Thymus (tissue), 11 donors: ENCODE measurements around the gene FARS2. TPM values are rescaled to one million over a fixed set of nuclear protein-coding genes. Genes with fewer than 3 reads are reported as not detected.

Experiments used
- DNase-seq, 9 donors: peaks; one replicate each; pipeline ENCODE4 v3.0.0-alpha.2; 2013; ENCODE audit warnings: low spot score in 9 of 9, low read depth in 6 of 9, missing footprints in 1 of 9
- H3K27ac ChIP-seq, 2 donors: one replicate each; pipeline ENCODE4 v1.5.1; 2013; ENCODE audit warnings: control low read depth in 1 of 2, low read depth in 1 of 2, low read length in 1 of 2, mild to moderate bottlenecking in 1 of 2, moderate library complexity in 1 of 2
- H3K27me3 ChIP-seq, 2 donors: one replicate each; pipeline ENCODE4 v1.5.1; 2013; ENCODE audit warnings: low read length in 1 of 2; ENCODE audit not compliant: control insufficient read depth in 2 of 2, insufficient read depth in 1 of 2
- H3K36me3 ChIP-seq, 2 donors: one replicate each; pipeline ENCODE4 v1.5.1; 2013; ENCODE audit warnings: low read length in 1 of 2, mild to moderate bottlenecking in 1 of 2, moderate library complexity in 1 of 2; ENCODE audit not compliant: control insufficient read depth in 2 of 2, insufficient read depth in 2 of 2
- H3K4me1 ChIP-seq, 2 donors: one replicate each; pipeline ENCODE4 v1.5.1; 2013; ENCODE audit warnings: low read length in 2 of 2; ENCODE audit not compliant: control insufficient read depth in 2 of 2, insufficient read depth in 2 of 2
- H3K4me3 ChIP-seq, 2 donors: one replicate each; pipeline ENCODE4 v1.5.1; 2013; ENCODE audit warnings: low read length in 2 of 2, control low read depth in 1 of 2, mild to moderate bottlenecking in 1 of 2
- H3K9me3 ChIP-seq, 2 donors: one replicate each; pipeline ENCODE4 v1.5.1; 2013; ENCODE audit warnings: low read length in 1 of 2, mild to moderate bottlenecking in 1 of 2; ENCODE audit not compliant: control insufficient read depth in 2 of 2, insufficient read depth in 1 of 2
- WGBS: extraction: QIAGEN DNeasy Blood & Tissue Kit; methylation state at CpG from one replicate; pipeline ENCODE4 v1.1.7; 2013; 5-methylcytosine and 5-hydroxymethylcytosine counted together
- polyA plus RNA-seq: library from polyadenylated mRNA; stranded (reverse); fragments of 200-250 nt; gene quantifications from one replicate; pipeline ENCODE4 v1.2.3, GENCODE V29; 2013
- total RNA-seq: library from RNA; stranded (reverse); fragments of 120-200 nt; gene quantifications from one replicate; pipeline ENCODE4 v1.2.4, GENCODE V29; 2013
- donor health status: healthy.

The FARS2 gene
- total and polyA plus RNA-seq, 2 donors = 10.5 to 23.2 TPM

- Histone ChIP-seq H3K36me3 (no peaks in the 10 kb centered on the region), H3K9me3 (no peaks in the 10 kb centered on the region), H3K27ac (no peak overlapping the region), H3K4me1 (peaks cover 0 to 2% of the 10 kb centered on the region in 2 donors), H3K27me3 (no peaks in the 10 kb centered on the region), H3K4me3 (no peak overlapping the region)
- no peak for DNase-seq
- 100% methylated on average over 1 of the region's 1 CpG for WGBS
Measured at GRCh38 chr6:5490501-5491069, 229.3 kb downstream of the FARS2 start.

GRCh38 chr6:5492356-5492755 is 231.0 kb downstream of the FARS2 start:
- whole genome bisulfite sequencing = 96% methylated on average over 2 of the region's 2 CpGs
- no peaks in the 10 kb centered on the region for H3K36me3 ChIP-seq
- no peaks in the 10 kb centered on the region for H3K4me1 ChIP-seq
- H3K9me3 ChIP-seq = no peaks in the 10 kb centered on the region
- H3K27ac ChIP-seq = no peak overlapping the region
- no peaks in the 10 kb centered on the region for H3K27me3 ChIP-seq
- DNase-seq = no peak
- H3K4me3 ChIP-seq = no peak overlapping the region

- H3K4me3 ChIP-seq = no peak overlapping the region
- H3K4me1 ChIP-seq = no peaks in the 10 kb centered on the region
- WGBS = 95% methylated on average over 2 of the region's 2 CpGs
- H3K27ac ChIP-seq = no peak overlapping the region
- no peak for DNase-seq
- H3K9me3 ChIP-seq = no peaks in the 10 kb centered on the region
- H3K27me3 ChIP-seq = no peaks in the 10 kb centered on the region
- no peaks in the 10 kb centered on the region for H3K36me3 ChIP-seq
Measured at GRCh38 chr6:5493806-5494205, 232.5 kb downstream of the FARS2 start.

GRCh38 chr6:5497896-5498578 is 236.7 kb downstream of the FARS2 start:
- Histone ChIP-seq H3K27me3 (no peaks in the 10 kb centered on the region), H3K4me3 (no peak overlapping the region), H3K36me3 (no peaks in the 10 kb centered on the region), H3K4me1 (peaks cover 2 to 5% of the 10 kb centered on the region in 2 donors), H3K27ac (no peak overlapping the region), H3K9me3 (no peaks in the 10 kb centered on the region)
- 96% methylated on average over 10 of the region's 10 CpGs for WGBS
- no peak for DNase-seq

GRCh38 chr6:5498579-5498899 is 237.2 kb downstream of the FARS2 start:
- Histone ChIP-seq H3K27me3 (no peaks in the 10 kb centered on the region), H3K27ac (no peak overlapping the region), H3K9me3 (no peaks in the 10 kb centered on the region), H3K4me3 (no peak overlapping the region), H3K4me1 (peaks cover 2 to 5% of the 10 kb centered on the region in 2 donors), H3K36me3 (no peaks in the 10 kb centered on the region)
- no peak for DNase-seq
- WGBS = 96% methylated on average over 1 of the region's 1 CpG

- Histone ChIP-seq H3K27ac (no peak overlapping the region), H3K9me3 (no peaks in the 10 kb centered on the region), H3K27me3 (no peaks in the 10 kb centered on the region), H3K4me1 (peaks cover 2 to 5% of the 10 kb centered on the region in 2 donors), H3K36me3 (no peaks in the 10 kb centered on the region), H3K4me3 (no peak overlapping the region)
- DNase-seq = no peak
- 96% methylated on average over 6 of the region's 6 CpGs for WGBS
Measured at GRCh38 chr6:5499644-5500306, 238.5 kb downstream of the FARS2 start.

GRCh38 chr6:5501837-5502236 is 240.5 kb downstream of the FARS2 start:
- 99% methylated on average over 3 of the region's 3 CpGs for WGBS
- Histone ChIP-seq H3K36me3 (no peaks in the 10 kb centered on the region), H3K27ac (no peak overlapping the region), H3K4me3 (no peak overlapping the region), H3K27me3 (no peaks in the 10 kb centered on the region), H3K4me1 (peaks cover 4 to 14% of the 10 kb centered on the region in 2 donors), H3K9me3 (no peaks in the 10 kb centered on the region)
- no peak for DNase-seq

- H3K4me3 ChIP-seq = no peak overlapping the region
- no peak overlapping the region for H3K27ac ChIP-seq
- no peaks in the 10 kb centered on the region for H3K9me3 ChIP-seq
- H3K4me1 ChIP-seq = peaks cover 10 to 28% of the 10 kb centered on the region in 2 donors
- H3K36me3 ChIP-seq = no peaks in the 10 kb centered on the region
- H3K27me3 ChIP-seq = no peaks in the 10 kb centered on the region
- 100% methylated on average over 1 of the region's 1 CpG for WGBS
- DNase-seq = no peak
Measured at GRCh38 chr6:5504078-5504477, 242.8 kb downstream of the FARS2 start.

GRCh38 chr6:5506149-5506548 is 244.8 kb downstream of the FARS2 start:
- Histone ChIP-seq H3K4me1 (peaks cover 8 to 24% of the 10 kb centered on the region in 2 donors), H3K36me3 (no peaks in the 10 kb centered on the region), H3K27ac (no peak overlapping the region), H3K4me3 (no peak overlapping the region), H3K9me3 (peaks cover 0 to 1% of the 10 kb centered on the region in 2 donors), H3K27me3 (no peaks in the 10 kb centered on the region)
- WGBS = 96% methylated on average over 4 of the region's 4 CpGs
- no peak for DNase-seq
